ENCODE results near the gene CTTN. TPM values are rescaled to one million over a fixed set of nuclear protein-coding genes. Genes with fewer than 3 reads are reported as not detected.

The CTTN gene
- total and polyA plus RNA-seq, 2 of the 8 experiments (the other 6 are each of a cell fraction or from before 2014, with no cell fraction given) = 84.6 to 216 TPM

DNA sequence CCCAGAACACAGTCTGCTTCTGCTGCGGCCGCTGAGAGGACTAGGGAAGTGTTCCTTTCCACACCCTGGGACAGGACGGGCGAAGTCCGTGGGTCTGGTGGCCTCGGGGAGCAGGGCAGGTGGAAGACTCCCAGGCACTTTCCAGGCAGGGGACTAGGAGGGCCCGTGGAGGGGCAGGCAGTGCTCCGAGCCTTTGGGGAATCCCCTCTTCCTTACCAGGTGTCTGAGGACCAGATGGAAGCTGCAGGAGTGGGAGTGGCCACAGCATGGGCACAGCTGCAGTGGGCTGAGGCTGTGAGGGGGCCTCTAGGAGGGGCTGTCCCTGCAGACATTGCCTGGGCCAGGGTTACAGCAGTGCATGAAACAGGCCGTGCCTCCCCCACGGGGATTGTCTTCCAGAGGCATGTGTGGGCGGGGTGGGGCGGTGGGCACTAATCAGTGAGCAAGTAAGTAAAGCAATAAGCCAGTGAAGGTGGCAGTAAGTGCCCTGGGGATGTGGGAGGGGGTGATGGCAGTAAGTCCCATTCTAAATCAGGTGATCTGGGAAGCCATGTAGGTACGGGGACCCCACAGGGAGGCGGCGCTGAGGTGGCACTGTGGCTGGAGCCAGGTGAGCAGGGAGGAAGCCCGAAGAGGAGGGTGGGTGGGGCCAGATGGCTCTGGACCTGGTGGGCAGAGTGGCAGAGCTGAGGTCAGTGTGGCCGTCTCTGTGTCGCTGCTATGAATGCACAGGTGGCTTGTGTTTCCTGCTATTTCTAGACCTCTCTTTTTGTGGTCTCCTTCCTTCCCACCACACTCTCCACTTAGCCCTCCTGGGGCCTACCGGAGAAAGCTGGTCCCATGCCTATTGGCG is 66.4 kb downstream of the CTTN start:
- Histone ChIP-seq H3K4me3 (ENCODE audit: extremely low read depth in 1 of 4, insufficient read depth in 2 of 4, low read depth in 3 of 4, low read length in 4 of 4) (no peak overlapping the region), H3K4me2 (ENCODE audit: insufficient read depth in 1 of 2, low read depth in 2 of 2, low read length in 2 of 2) (no peak overlapping the region), H2AK5ac (ENCODE audit: low read depth, low read length) (no peak overlapping the region), H2BK5ac (ENCODE audit: low read depth, low read length) (no peak overlapping the region), H3K23ac (ENCODE audit: insufficient read length) (no peak overlapping the region), H4K8ac (ENCODE audit: extremely low read depth, insufficient read depth, low read length) (peak overlapping the region; percentile 7; the same call in 1 of the 2 replicates), H3K23me2 (ENCODE audit: low read depth, low read length) (no peaks in the 10 kb centered on the region; the same call in 1 of the 2 replicates), H2AFZ (ENCODE audit: low read length) (no peak overlapping the region), H3K27me3 (replicated peaks in 1 of 4; ENCODE audit: control insufficient read depth in 3 of 4, extremely low read depth in 1 of 4, insufficient read depth in 3 of 4, low read length in 3 of 4) (peaks cover 0 to 2% (median 0%) of the 10 kb centered on the region in 4 experiments; a peak in 1 of 7 replicates), H3K79me1 (ENCODE audit: low read depth, low read length) (no peaks in the 10 kb centered on the region), H3K56ac (replicated peaks; ENCODE audit: insufficient read length, low read depth, low read length) (no peak overlapping the region), H3K4ac (replicated peaks; ENCODE audit: insufficient read length, low read depth, low read length) (no peak overlapping the region), H2BK120ac (replicated peaks; ENCODE audit: low read depth, low read length) (no peak overlapping the region), H2BK15ac (ENCODE audit: low read length) (no peak overlapping the region), H3K27ac (ENCODE audit: low read depth, low read length) (no peak overlapping the region), H4K20me1 (replicated peaks in 1 of 2; ENCODE audit: control insufficient read depth in 1 of 2, insufficient read depth in 2 of 2, low read length in 2 of 2) (no peaks in the 10 kb centered on the region), H3K9ac (replicated peaks in 1 of 4; ENCODE audit: extremely low read depth in 1 of 4, low read depth in 3 of 4, low read length in 3 of 4) (no peak overlapping the region), H3K4me1 (replicated peaks in 1 of 4; ENCODE audit: control insufficient read depth in 3 of 4, insufficient read depth in 4 of 4, low read length in 3 of 4) (peaks cover 0 to 4% (median under 1%) of the 10 kb centered on the region in 4 experiments; a peak in 3 of 7 replicates), H2BK20ac (ENCODE audit: low read length) (peak overlapping the region; percentile 18; the same call in 1 of the 2 replicates), H3K9me3 (ENCODE audit: insufficient read depth in 2 of 2, low read depth in 1 of 2, low read length in 1 of 2) (peaks cover 0 to 3% of the 10 kb centered on the region in 2 experiments; a peak in 1 of 4 replicates), H4K5ac (ENCODE audit: insufficient read length, low read depth, low read length) (no peak overlapping the region), H2BK12ac (ENCODE audit: low read depth, low read length) (0 out of 2 replicates have a peak overlapping the region, but pooled peaks have one; percentile 13), H3K79me2 (ENCODE audit: control insufficient read depth in 1 of 2, insufficient read depth in 2 of 2, low read length in 2 of 2) (no peaks in the 10 kb centered on the region), H3K36me3 (ENCODE audit: control insufficient read depth in 2 of 4, insufficient read depth in 4 of 4, low read length in 3 of 4) (no peaks in the 10 kb centered on the region), H4K91ac (replicated peaks; ENCODE audit: insufficient read length, low read length) (no peak overlapping the region), H3K14ac (ENCODE audit: insufficient read length) (no peak overlapping the region), H3K18ac (ENCODE audit: extremely low read depth, low read length) (no peak overlapping the region)
- CTCF ChIA-PET (ENCODE audit: partially characterized antibody) = interaction anchor here (0.5 to 8.2 kb wide), 7 partner anchors 12 to 1681 kb away, joined by 3 to 90 read pairs (median 4); no protein-coding TSS in a partner anchor
- 90% methylated on average over 19 of the region's 20 CpGs; no CpG with 5 or more reads in 1 of the 2 experiments for WGBS, 2 experiments (ENCODE audit: extremely low coverage in 1 of 2, insufficient coverage in 1 of 2, insufficient read length in 1 of 2, insufficient replicate concordance in 2 of 2, low coverage in 1 of 2, low lambda C conversion rate in 2 of 2, missing lambda C conversion rate in 1 of 2)
- FAIRE-seq (no peak), DNase-seq (ENCODE audit: low read depth in 1 of 2, low spot score in 2 of 2) (no peak)
- POLR2A ChIA-PET (ENCODE audit: partially characterized antibody) = no interaction called here
- TF ChIP-seq POLR2AphosphoS5 (IDR thresholded peaks at IDR 0.05; ENCODE audit: low read depth, low read length) (no peak), KDM1A (IDR thresholded peaks at IDR 0.05; ENCODE audit: borderline replicate concordance, low read length) (no peak), SIRT6 (IDR thresholded peaks at IDR 0.05; ENCODE audit: low read length) (no peak), TCF12 (IDR thresholded peaks at IDR 0.05; ENCODE audit: low read depth, low read length) (no peak), POU5F1 (IDR thresholded peaks at IDR 0.05; ENCODE audit: low read depth, low read length) (no peak), NANOG (IDR thresholded peaks at IDR 0.05; ENCODE audit: insufficient read depth, low read depth, low read length, poor library complexity, severe bottlenecking) (no peak), GTF2F1 (IDR thresholded peaks at IDR 0.05; ENCODE audit: borderline replicate concordance, low read depth, low read length) (no peak), SIX5 (IDR thresholded peaks at IDR 0.05; ENCODE audit: low read depth, low read length) (no peak), TBP (IDR thresholded peaks at IDR 0.05; ENCODE audit: low read depth, low read length) (no peak), RFX5 (IDR thresholded peaks at IDR 0.05; ENCODE audit: borderline replicate concordance, low read depth, low read length) (no peak), CBX8 (IDR thresholded peaks at IDR 0.05; ENCODE audit: borderline replicate concordance, low read depth, low read length) (no peak), PHF8 (conservative IDR thresholded peaks at IDR 0.05; ENCODE audit: low read depth, low read length) (no peak), CBX5 (IDR thresholded peaks at IDR 0.05; ENCODE audit: low read depth, low read length) (no peak)

All from H1 (cell line).